ENCODE data around the gene ITM2B.

The ITM2B gene

GRCh38 chr13:48297131-48297786 is 64.3 kb downstream of the ITM2B start:
- H3K4me3 ChIP-seq (ENCODE audit: low read depth, low read length), result no peak overlapping the region
- in situ Hi-C loops (cut with HindIII; ENCODE audit: low sequenced_read_pairs), result no loop called here
- no peak for TF ChIP-seq CTCF (IDR thresholded peaks at IDR 0.05; ENCODE audit: low read depth, low read length)
- no peak for DNase-seq (ENCODE audit: low read depth, low spot score)

- no peak for TF ChIP-seq CTCF (IDR thresholded peaks at IDR 0.05; ENCODE audit: low read depth, low read length)
- DNase-seq (ENCODE audit: low read depth, low spot score), result no peak
- in situ Hi-C loops (cut with HindIII; ENCODE audit: low sequenced_read_pairs), result no loop called here
- no peak overlapping the region for H3K4me3 ChIP-seq (ENCODE audit: low read depth, low read length)
Observed at GRCh38 chr13:48299591-48299990, 66.6 kb downstream of the ITM2B start.

GRCh38 chr13:48302871-48303358 is 69.9 kb downstream of the ITM2B start:
- peak overlapping the region; percentile 61 for H3K4me3 ChIP-seq (ENCODE audit: low read depth, low read length)
- TF ChIP-seq CTCF (IDR thresholded peaks at IDR 0.05; ENCODE audit: low read depth, low read length), result no peak
- DNase-seq (ENCODE audit: low read depth, low spot score), result no peak
- in situ Hi-C loops (cut with HindIII; ENCODE audit: low sequenced_read_pairs), result no loop called here

- peak within 1 kb of the TSS; percentile 61 for H3K4me3 ChIP-seq (ENCODE audit: low read depth, low read length)
- in situ Hi-C loops (cut with HindIII; ENCODE audit: low sequenced_read_pairs), result no loop called here
- no peak for TF ChIP-seq CTCF (IDR thresholded peaks at IDR 0.05; ENCODE audit: low read depth, low read length)
- DNase-seq (ENCODE audit: low read depth, low spot score), result peak; percentile 94
Observed at GRCh38 chr13:48303359-48304142, 70.5 kb downstream of the ITM2B start, which contains the start of gene RB1. Gene RB1 (plus strand): TSS chr13:48303751. CDS start chr13:48303913, 162 bp downstream.

- peak; percentile 52 for DNase-seq (ENCODE audit: low read depth, low spot score)
- H3K4me3 ChIP-seq (ENCODE audit: low read depth, low read length), result peak overlapping the region; percentile 61
- in situ Hi-C loops (cut with HindIII; ENCODE audit: low sequenced_read_pairs), result no loop called here
Observed at GRCh38 chr13:48304143-48304876, 71.3 kb downstream of the ITM2B start.

More at GRCh38 chr13:48304143-48304876, 71.3 kb downstream of the ITM2B start:
- no peak for TF ChIP-seq CTCF (IDR thresholded peaks at IDR 0.05; ENCODE audit: low read depth, low read length)
